GM23338 (cell line): ENCODE results near the gene PRSS56. TPM values are rescaled to one million over a fixed set of nuclear protein-coding genes. Genes with fewer than 3 reads are reported as not detected.

Source experiments
- ATAC-seq: fragments of 200-7000 bp; cut with Tn5 transposase; 3 replicates; pipeline ENCODE4 v1.9.1; 2020
- DNase-seq: peaks from one replicate; pipeline ENCODE4 v3.0.0-alpha.2; 2015; ENCODE audit warnings: low spot score
- H2AFZ ChIP-seq: fragments of 200-600 bp; sonication (generic); 2 replicates; pipeline ENCODE4 v1.8.0; 2016; ENCODE audit warnings: antibody characterized with exemption, mild to moderate bottlenecking, moderate library complexity
- H3F3A ChIP-seq: fragments of 200-600 bp; sonication (generic); replicated peaks from 2 replicates; pipeline ENCODE4 v1.8.0; 2017; ENCODE audit warnings: antibody characterized with exemption, mixed run types, low read depth
- H3K27ac ChIP-seq: fragments of 200-600 bp; sonication (generic); 2 replicates; pipeline ENCODE4 v1.6.1; 2016; ENCODE audit warnings: low read depth
- H3K27me3 ChIP-seq: fragments of 200-600 bp; sonication (generic); 2 replicates; pipeline ENCODE4 v1.8.0; 2016; ENCODE audit warnings: mild to moderate bottlenecking, mixed run types, moderate library complexity; ENCODE audit not compliant: insufficient read depth
- H3K36me3 ChIP-seq: fragments of 200-600 bp; sonication (generic); 2 replicates; pipeline ENCODE4 v1.8.0; 2016; ENCODE audit warnings: mild to moderate bottlenecking; ENCODE audit not compliant: insufficient read depth
- H3K4me1 ChIP-seq: fragments of 200-600 bp; sonication (generic); 2 replicates; pipeline ENCODE4 v1.8.0; 2016; ENCODE audit warnings: mild to moderate bottlenecking, moderate library complexity; ENCODE audit not compliant: insufficient read depth
- H3K4me2 ChIP-seq: fragments of 200-600 bp; sonication (generic); 2 replicates; pipeline ENCODE4 v1.7.1; 2017; ENCODE audit warnings: mixed run types
- H3K4me3 ChIP-seq: fragments of 200-600 bp; sonication (generic); 2 replicates; pipeline ENCODE4 v1.6.1; 2016; ENCODE audit warnings: mixed run types
- H3K79me2 ChIP-seq: fragments of 200-600 bp; sonication (generic); replicated peaks from 2 replicates; pipeline ENCODE4 v1.8.0; 2017; ENCODE audit warnings: mild to moderate bottlenecking; ENCODE audit not compliant: insufficient read depth
- H3K9me2 ChIP-seq: fragments of 200-600 bp; sonication (generic); 2 replicates; pipeline ENCODE4 v1.8.0; 2017; ENCODE audit not compliant: insufficient read depth
- H4K20me1 ChIP-seq: fragments of 200-600 bp; sonication (generic); replicated peaks from 2 replicates; pipeline ENCODE4 v1.8.0; 2017; ENCODE audit warnings: mild to moderate bottlenecking; ENCODE audit not compliant: insufficient read depth
- H3K27ac Mint-ChIP-seq: 2 replicates; pipeline ENCODE4 v1.8.0; 2020; ENCODE audit warnings: inconsistent platforms, mild to moderate bottlenecking, moderate library complexity, mixed read lengths
- H3K27me3 Mint-ChIP-seq: 3 replicates; pipeline ENCODE4 v1.8.0; 2022; ENCODE audit warnings: low read depth, mild to moderate bottlenecking, moderate library complexity, mixed read lengths, inconsistent platforms; ENCODE audit not compliant: insufficient read depth, poor library complexity
- H3K36me3 Mint-ChIP-seq: 3 replicates; pipeline ENCODE4 v1.8.0; 2021; ENCODE audit warnings: low read depth, mild to moderate bottlenecking, inconsistent platforms, moderate library complexity, mixed read lengths
- H3K4me1 Mint-ChIP-seq: 3 replicates; pipeline ENCODE4 v1.8.0; 2020; ENCODE audit warnings: mild to moderate bottlenecking, inconsistent platforms, mixed read lengths
- H3K4me3 Mint-ChIP-seq: 3 replicates; pipeline ENCODE4 v1.8.0; 2021; ENCODE audit warnings: moderate library complexity, mild to moderate bottlenecking, inconsistent platforms, mixed read lengths
- H3K9me3 Mint-ChIP-seq: 3 replicates; pipeline ENCODE4 v1.8.0; 2020; ENCODE audit warnings: moderate library complexity, mild to moderate bottlenecking, inconsistent platforms, mixed read lengths
- CREB1 ChIP-seq: fragments of 250-450 bp; sonication (Bioruptor Pico); IDR thresholded peaks from 2 replicates; pipeline ENCODE4 v1.5.0; 2020; ENCODE audit warnings: low read depth, mild to moderate bottlenecking, moderate library complexity
- CTCF ChIP-seq, 2 experiments: fragments of 200-600 bp in 1 of 2; sonication (generic) in 1 of 2; conservative IDR thresholded peaks; 2 replicates each; pipeline versions ENCODE4 v1.5.1 to v1.6.1; 2016 to 2017; ENCODE audit warnings: antibody characterized with exemption in 2 of 2, low read depth in 2 of 2, mild to moderate bottlenecking in 2 of 2, moderate library complexity in 1 of 2
- EZH2 ChIP-seq: fragments of 200-600 bp; sonication (generic); IDR thresholded peaks from one replicate; pipeline ENCODE4 v1.8.0; 2017; ENCODE audit warnings: antibody characterized with exemption, mild to moderate bottlenecking, low read depth; ENCODE audit not compliant: unreplicated experiment
- EZH2phosphoT487 ChIP-seq: fragments of 200-600 bp; sonication (generic); IDR thresholded peaks from one replicate; pipeline ENCODE4 v1.8.1; 2018; ENCODE audit warnings: antibody characterized with exemption; ENCODE audit not compliant: unreplicated experiment
- JUNB ChIP-seq: IDR thresholded peaks from one replicate; pipeline ENCODE4 v1.6.1; 2016; ENCODE audit warnings: antibody characterized with exemption; ENCODE audit not compliant: unreplicated experiment
- NANOG ChIP-seq: IDR thresholded peaks from 2 replicates; pipeline ENCODE4 v1.6.1; 2016; ENCODE audit warnings: antibody characterized with exemption, borderline replicate concordance
- POLR2AphosphoS5 ChIP-seq: IDR thresholded peaks from 2 replicates; pipeline ENCODE4 v1.6.1; 2016; ENCODE audit warnings: antibody characterized with exemption, low read depth
- REST ChIP-seq: IDR thresholded peaks from one replicate; pipeline ENCODE4 v1.6.1; 2018; ENCODE audit warnings: antibody characterized with exemption; ENCODE audit not compliant: unreplicated experiment
- STAT1 ChIP-seq: IDR thresholded peaks from one replicate; pipeline ENCODE4 v1.6.1; 2016; ENCODE audit warnings: antibody characterized with exemption; ENCODE audit not compliant: unreplicated experiment
- ZNF114 ChIP-seq: fragments of 250-450 bp; sonication (Bioruptor Pico); IDR thresholded peaks from 2 replicates; pipeline ENCODE4 v1.5.0; 2020; ENCODE audit warnings: mild to moderate bottlenecking, moderate library complexity
- ZNF462 ChIP-seq: fragments of 250-450 bp; sonication (Bioruptor Pico); IDR thresholded peaks from 2 replicates; pipeline ENCODE4 v1.5.0; 2020; ENCODE audit warnings: mild to moderate bottlenecking, moderate library complexity
- polyA plus RNA-seq: library from polyadenylated mRNA; unstranded; fragments of >200 nt; fragmentation: Nextera tagmentation; extraction: Ambion mirVana; gene quantifications from 2 replicates; pipeline ENCODE4 v1.2.1, GENCODE V29; 2016
- total RNA-seq: library from RNA; depleted of rRNA; stranded (reverse); fragments of >200 nt; shearing (Covaris generic); gene quantifications from 2 replicates; pipeline ENCODE4 v1.2.3, GENCODE V29; 2014

PRSS56 gene
- total and polyA plus RNA-seq, 2 experiments from 2014 or later, result 0.27 to 0.31 TPM

- no peak for TF ChIP-seq ZNF462 (CRISPR knock-in tag)
- TF ChIP-seq STAT1, result no peak
Observed at GRCh38 chr2:232505856-232506255, 14.3 kb upstream of the PRSS56 start (continued).

- Mint-ChIP-seq H3K4me3 (no peak overlapping the region), H3K27ac (no peak overlapping the region), H3K36me3 (no peaks in the 10 kb centered on the region), H3K27me3 (peaks cover 57% of the 10 kb centered on the region), H3K4me1 (peaks cover 28% of the 10 kb centered on the region), H3K9me3 (no peaks in the 10 kb centered on the region)
- Histone ChIP-seq H3K79me2 (no peaks in the 10 kb centered on the region), H3K4me3 (no peak overlapping the region), H3K4me2 (no peak overlapping the region), H3K9me2 (no peaks in the 10 kb centered on the region), H2AFZ (no peak overlapping the region), H3K27ac (no peak overlapping the region), H3K4me1 (peaks cover 14% of the 10 kb centered on the region; the same call in 1 of the 2 replicates), H3K27me3 (peaks cover 46% of the 10 kb centered on the region), H4K20me1 (no peaks in the 10 kb centered on the region), H3K36me3 (no peaks in the 10 kb centered on the region), H3F3A (no peaks in the 10 kb centered on the region; the same call in 1 of the 2 replicates)
- DNase-seq (no peak), ATAC-seq (no peak)
- TF ChIP-seq POLR2AphosphoS5 (no peak), NANOG (no peak), STAT1 (no peak), JUNB (no peak), EZH2phosphoT487 (no peak), CTCF (conservative IDR thresholded peaks at IDR 0.05; ENCODE audit: low read depth in 2 of 2) (no peak), ZNF114 (no peak), REST (no peak), EZH2 (no peak), CREB1 (CRISPR knock-in tag) (no peak)
Observed at GRCh38 chr2:232506709-232507108, 13.5 kb upstream of the PRSS56 start.
